CD4-positive, alpha-beta T cell treated with Interferon alpha-2 for 1 hour (primary cell): Measurements from ENCODE around the gene KRT74.

Source experiments
- DNase-seq, 2 donors: peaks; one replicate each; pipeline ENCODE4 v3.0.0-alpha.2; 2020 to 2022

The KRT74 gene

GRCh38 chr12:52568111-52568510 lies 5.5 kb downstream of the KRT74 start:
- DNase-seq, result no peak

DNA sequence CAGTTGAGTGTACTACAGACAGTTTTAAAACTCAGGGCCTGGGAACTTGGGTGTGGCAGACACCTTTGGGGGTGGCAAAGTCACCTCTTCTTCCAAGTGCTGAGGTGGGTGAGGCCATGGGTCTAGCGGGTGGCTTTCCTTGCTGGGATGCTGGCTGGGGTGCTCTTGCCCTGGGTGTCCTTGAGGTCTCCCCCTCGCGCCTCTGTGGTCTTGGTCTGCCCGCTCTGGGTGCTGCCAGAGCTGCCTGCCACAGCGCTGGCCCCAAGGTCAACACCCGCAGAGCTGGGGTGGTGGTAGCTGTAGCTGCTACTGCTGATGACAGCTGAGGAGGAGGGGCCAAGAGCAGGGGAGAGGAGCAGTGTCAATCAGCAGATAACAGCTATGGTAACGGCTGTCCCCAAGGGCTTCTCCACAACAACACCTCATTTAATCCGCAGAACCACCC lies 6.8 kb downstream of the KRT74 start:
- DNase-seq, result peak; percentile 73 to 77

GRCh38 chr12:52564582-52564981 lies 9.1 kb downstream of the KRT74 start:
- no peak for DNase-seq

DNA sequence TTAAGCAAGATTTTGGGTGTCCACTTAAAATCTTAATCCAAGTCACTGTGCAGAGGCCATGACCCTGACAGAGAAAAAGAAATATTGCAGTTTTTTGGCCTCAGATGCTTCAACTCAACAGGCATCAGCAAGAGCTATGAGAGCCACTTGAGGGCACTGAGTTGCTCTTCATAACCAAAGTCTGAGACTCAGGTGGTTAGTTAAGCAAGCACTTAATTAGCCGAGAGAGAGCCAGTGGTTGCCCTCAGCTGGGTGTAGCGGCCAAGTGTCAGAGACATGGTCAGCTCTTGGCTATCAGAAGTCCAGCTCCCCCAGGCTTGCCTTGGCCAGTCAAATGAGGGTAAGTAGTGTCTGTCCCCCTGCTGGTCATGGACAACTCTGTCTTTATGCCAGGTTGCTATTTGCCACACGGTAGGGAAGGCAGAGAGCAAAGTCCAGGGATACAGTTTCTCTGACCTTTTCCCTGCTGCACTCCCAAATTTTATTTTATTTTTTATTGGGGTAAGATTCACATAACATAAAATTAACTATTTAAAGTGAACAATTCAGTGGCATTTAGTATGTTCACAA lies 11.7 kb downstream of the KRT74 start:
- DNase-seq, result no peak

DNA sequence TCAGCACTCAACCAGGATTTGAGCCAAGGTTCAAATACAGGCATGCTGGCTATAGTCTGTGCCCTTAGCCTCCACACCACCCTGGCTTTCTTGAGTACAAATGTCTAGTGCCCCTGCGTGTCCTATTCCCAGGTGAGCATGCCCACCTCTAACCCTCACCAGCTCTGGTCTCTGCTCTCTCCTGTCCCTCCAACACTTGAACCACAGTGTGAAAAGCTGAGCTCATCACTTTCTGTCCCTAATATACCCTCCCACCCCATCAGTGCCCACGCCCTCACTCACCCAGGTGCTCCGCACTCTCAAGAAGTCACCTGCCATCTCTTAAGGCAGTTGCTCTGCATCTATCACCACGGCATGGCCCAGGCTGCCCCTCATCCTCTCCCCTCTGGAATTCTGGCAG lies 13.7 kb downstream of the KRT74 start:
- no peak for DNase-seq

DNA sequence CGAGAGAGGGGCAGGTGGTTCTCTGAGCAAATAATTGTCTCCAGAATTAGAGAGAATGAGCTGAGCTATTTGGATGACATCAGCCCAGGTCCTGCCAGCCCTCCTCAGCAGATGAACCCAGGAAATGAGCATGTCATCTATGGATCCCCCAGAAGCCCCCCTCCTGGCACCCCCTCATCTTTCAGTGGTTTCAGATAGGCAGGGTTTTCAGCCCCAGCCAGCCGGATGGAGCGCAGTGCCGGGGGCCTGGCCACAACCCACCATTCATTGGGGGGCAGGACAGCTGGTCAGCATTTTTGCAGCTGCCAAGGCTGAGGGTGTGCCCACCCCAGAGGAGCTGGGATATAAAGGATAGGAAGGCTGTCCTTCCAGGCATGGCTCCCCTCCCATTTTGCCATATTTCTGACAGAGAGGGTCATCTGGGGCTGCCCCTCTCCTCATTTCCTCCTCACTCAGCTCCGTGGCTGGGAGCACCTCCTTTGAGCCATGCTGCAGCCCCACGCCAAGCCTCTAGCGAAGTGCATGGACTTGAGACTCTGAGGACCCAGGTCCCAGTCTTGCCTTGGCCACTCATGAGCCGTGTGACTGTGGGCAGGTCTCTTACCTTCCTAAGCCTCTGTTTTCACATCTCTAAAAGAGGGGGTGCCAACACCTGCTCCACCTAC lies 14.7 kb downstream of the KRT74 start:
- no peak for DNase-seq

GRCh38 chr12:52557476-52557875 lies 16.2 kb downstream of the KRT74 start:
- DNase-seq, result peak in 1 of 2 donors; percentile 9

DNA sequence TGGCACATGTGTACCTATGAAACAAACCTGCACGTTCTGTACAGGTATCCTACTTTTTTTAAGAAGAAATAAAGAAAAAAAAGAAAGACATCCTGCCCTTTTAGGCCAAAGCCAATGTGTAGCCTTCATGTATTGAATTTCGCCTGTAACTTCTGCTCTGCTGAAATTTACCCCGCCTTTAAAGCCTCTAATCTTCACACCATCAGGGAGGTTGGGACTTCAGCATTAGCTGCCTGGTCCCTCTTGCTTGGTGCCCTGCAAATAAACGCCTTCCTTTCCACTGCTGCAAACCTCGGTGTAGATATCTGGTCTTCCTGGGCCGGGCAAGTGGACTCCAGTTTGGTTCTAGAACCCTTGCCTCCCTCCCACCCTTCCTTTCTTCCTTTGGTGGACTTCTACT lies 18.1 kb downstream of the KRT74 start:
- DNase-seq, result peak in 1 of 2 donors; percentile 38

- no peak for DNase-seq
Observed at GRCh38 chr12:52552681-52553195, 20.9 kb downstream of the KRT74 start, which contains the start of gene KRT71. KRT71 (minus strand) TSS chr12:52553145; CDS start chr12:52553077, 68 bp downstream.

DNA sequence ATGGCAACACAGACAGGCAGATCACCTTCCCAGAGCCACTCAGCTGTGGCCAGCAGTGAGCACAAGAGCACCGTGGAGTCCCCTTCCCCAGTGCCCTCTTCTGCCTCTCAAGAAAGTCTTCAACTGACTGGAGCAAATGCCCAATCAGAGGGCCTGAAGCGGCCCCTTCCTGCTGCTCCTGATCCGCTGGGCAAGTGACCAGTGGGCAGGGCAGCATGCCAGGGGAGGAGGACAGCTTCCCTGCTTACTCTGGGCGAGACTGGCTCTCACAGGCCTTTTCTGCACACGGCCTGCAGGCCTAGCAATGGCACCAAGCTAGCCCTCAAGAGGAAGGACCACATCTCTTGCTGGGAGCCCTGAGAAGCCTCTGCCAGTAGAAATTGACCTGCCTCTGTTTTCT lies 21.6 kb downstream of the KRT74 start:
- DNase-seq, result no peak

GRCh38 chr12:52551216-52551865 lies 22.3 kb downstream of the KRT74 start:
- DNase-seq, result no peak

- DNase-seq, result no peak
Observed at GRCh38 chr12:52546126-52546525, 27.5 kb downstream of the KRT74 start.

GRCh38 chr12:52543985-52544883 lies 29.4 kb downstream of the KRT74 start:
- DNase-seq, result no peak

DNA sequence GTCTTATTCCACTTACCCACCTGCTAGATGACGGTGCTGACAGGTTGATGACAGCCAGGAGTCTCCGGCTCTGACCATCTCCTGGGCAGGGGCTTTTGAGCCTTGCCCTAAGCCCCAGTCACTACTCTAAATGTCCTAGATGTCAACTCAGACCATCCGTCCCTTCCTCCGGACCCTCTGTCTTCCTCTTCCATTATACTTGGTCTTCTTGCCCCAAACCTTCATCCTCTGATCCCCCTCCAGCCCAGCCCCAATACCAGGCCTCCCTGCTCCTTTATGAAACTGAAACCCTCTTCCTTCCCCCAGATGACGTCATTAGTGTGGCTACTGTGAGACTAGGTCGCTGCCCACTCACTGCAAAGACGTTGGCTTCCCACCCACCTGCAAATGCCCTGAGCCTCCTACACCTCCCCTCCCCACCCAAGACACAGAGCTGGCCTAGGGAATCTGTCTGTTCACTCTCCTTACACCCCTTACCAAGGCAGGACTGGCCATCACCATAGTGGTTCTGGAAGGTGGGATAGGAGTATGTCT lies 30.8 kb downstream of the KRT74 start:
- no peak for DNase-seq

DNA sequence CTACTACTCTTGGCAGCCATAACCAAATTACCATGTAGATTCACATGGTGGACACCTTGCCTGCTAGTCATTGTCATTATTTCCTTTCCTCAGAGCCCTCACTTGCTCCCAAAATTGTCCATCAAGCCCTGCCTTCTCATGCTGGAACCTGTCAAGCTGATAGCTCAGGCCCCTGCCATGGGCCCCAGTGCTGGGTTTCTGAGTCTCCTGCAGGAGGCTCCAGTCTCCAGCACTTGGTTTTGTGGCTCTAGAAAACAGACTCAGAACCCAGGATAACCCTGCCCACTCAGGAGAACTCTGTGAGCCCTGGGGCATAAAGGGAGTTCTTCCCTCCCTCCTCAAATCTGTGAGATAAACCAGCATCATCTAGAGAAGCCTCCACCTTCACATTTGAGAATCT lies 31.5 kb downstream of the KRT74 start:
- DNase-seq, result no peak

GRCh38 chr12:52541709-52542108 lies 31.9 kb downstream of the KRT74 start:
- no peak for DNase-seq

DNA sequence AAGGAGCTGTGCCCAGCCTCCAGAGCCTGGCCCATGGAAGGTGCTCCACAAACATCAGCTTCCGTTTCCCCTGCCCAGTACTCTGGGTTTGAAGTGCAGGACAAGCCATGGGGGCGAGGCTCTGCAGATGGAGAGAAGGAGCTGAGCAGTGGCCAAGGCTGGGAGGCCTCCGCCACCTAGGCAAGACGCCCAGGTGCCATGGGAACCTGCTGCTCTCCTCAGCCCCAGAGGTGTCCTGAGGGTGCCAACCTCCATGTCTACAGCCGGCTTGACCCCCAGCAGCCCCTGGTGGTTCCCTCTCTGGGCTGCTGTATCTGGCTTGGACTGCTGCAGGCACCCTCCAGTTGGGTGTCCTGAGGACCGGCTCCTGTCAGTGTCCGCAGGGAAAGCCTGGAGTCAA lies 33.1 kb downstream of the KRT74 start:
- no peak for DNase-seq

DNA sequence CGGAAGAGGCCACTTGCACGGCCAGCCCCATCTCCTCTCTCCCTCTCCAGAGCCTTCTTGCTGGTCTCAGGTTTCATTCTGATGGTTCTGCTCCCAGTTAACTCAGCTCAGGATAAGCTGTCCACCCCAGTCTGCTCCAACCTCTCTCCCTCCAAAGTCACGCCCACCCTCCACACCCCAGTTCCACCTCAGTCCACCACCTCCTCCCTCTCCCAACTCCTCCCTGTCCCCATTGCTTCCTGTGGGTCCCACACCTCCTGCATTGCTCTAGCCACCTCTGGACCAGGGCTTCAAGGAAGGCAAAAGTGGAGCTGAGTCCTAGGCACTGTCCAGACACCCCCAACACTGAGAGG lies 33.8 kb downstream of the KRT74 start:
- DNase-seq, result no peak

DNA sequence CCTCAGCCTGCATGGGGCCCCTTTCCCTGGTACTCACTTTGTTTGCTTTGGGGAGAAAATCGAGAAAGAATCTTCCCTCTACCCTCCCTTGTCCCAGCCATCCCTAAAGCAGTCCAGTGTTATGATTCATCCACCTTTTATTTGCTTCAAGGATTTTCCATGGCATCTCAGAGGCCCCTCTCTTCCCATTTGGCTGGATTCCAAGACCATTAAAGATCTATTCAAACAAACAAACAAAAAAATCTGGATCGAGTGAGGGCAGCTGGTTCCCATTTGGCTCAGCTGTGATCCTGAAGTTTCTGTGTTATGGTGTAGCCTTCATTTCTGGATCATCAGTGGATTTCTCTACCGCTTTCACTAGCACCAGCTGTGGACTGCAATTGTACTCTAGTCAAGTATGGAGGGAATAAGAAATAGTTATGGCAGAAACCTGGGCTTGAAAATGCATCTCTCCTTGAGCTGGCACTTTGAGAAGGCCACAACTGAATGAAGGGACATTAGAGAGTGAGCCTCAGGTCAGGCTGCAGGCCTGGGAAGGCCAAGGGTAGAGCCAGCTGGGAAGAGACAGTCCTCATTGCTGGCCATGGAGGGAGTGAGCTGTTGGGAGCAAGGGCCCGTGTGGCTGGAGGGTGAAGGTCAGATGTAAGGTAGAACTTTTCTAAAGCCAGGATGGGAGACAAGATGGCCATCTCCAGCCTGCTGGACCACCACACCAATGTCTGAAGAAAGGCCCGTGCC lies 34.4 kb downstream of the KRT74 start:
- no peak for DNase-seq

- DNase-seq, result no peak
Observed at GRCh38 chr12:52537101-52537500, 36.5 kb downstream of the KRT74 start.

GRCh38 chr12:52535574-52535973 lies 38.1 kb downstream of the KRT74 start:
- no peak for DNase-seq

DNA sequence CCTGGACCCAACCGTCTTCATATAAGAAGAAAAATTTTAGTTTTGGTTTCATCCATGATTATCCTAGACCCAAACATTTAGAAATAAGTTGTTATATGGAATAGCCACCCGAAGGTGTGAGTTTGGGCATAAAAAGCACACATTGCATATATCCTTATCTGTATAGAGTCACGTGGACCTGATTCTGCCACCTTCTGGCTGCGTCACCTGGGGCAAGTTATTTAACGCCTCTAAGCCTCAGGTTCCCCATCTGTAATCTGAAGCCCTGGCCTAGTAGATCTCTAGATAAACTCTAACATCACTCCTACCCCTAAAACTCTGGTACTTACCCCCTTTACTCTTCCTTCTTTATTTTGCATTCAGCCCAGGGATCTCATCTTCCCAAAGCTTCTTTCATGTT lies 39.2 kb downstream of the KRT74 start:
- DNase-seq, result no peak
